Stomach (tissue), 4 donors: ENCODE results near the gene SARM1.

Experiments
- EP300 ChIP-seq: sonication (generic); formaldehyde crosslinking; IDR thresholded peaks from one replicate; pipeline ENCODE4 v1.6.1; 2017; ENCODE audit warnings: antibody characterized with exemption
- POLR2A ChIP-seq, 4 donors: fragments of 450-650 bp; IDR thresholded peaks; one replicate each; pipeline ENCODE4 v1.6.1; 2016; ENCODE audit warnings: antibody characterized with exemption in 4 of 4, control low read depth in 2 of 4, mild to moderate bottlenecking in 1 of 4, moderate library complexity in 1 of 4
- TF ChIP-seq, protein P1 (sequence below), 7 experiments: fragments of 450-650 bp in 4 of 7; fragments of 200-600 bp in 3 of 7; sonication (generic) in 3 of 7; IDR thresholded peaks; one replicate each; pipeline ENCODE4 v1.5.1; 2016 to 2019; ENCODE audit warnings: antibody characterized with exemption in 7 of 7, control low read depth in 2 of 7, mild to moderate bottlenecking in 1 of 7

DNA sequence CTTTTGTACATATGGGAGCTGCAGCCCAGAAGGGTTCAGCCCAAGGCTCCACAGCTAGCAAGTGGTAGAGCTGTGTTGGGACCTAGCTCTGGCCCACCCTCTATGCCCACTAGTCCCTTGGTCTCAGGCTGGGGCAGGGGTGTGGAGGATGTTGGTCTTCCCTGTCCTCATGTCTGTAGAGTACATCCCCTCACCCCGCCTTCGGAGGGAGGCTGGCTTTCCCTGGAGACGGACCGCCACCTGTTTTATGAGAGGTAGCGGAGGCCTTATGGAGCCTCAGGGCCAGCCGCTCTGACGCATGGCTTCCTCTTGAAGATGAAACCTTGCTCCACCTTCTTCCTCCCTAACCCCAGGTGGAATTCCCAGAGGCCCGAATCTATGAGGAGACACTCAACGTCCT lies 27.5 kb upstream of the SARM1 start:
- TF ChIP-seq EP300 (no peak), POLR2A (IDR thresholded peaks at IDR 0.05) (no peak)
- TF ChIP-seq, protein P1, sequence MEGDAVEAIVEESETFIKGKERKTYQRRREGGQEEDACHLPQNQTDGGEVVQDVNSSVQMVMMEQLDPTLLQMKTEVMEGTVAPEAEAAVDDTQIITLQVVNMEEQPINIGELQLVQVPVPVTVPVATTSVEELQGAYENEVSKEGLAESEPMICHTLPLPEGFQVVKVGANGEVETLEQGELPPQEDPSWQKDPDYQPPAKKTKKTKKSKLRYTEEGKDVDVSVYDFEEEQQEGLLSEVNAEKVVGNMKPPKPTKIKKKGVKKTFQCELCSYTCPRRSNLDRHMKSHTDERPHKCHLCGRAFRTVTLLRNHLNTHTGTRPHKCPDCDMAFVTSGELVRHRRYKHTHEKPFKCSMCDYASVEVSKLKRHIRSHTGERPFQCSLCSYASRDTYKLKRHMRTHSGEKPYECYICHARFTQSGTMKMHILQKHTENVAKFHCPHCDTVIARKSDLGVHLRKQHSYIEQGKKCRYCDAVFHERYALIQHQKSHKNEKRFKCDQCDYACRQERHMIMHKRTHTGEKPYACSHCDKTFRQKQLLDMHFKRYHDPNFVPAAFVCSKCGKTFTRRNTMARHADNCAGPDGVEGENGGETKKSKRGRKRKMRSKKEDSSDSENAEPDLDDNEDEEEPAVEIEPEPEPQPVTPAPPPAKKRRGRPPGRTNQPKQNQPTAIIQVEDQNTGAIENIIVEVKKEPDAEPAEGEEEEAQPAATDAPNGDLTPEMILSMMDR (IDR thresholded peaks at IDR 0.05): no peak
